Gastrocnemius medialis (tissue), 4 donors: ENCODE results near the gene SCAMP3. TPM values are rescaled to one million over a fixed set of nuclear protein-coding genes. Genes with fewer than 3 reads are reported as not detected.
"Not testable (repeated sequence)": the region's sequence is repeated elsewhere in the genome, so short reads cannot be mapped to it uniquely, and the experiment has no call there.

Experiments
- ATAC-seq, 2 donors: fragments of 150-250 bp; one replicate each; pipeline ENCODE4 v1.9.1; 2016
- DNase-seq, 2 donors: peaks; one replicate each; pipeline ENCODE4 v3.0.0-alpha.2; 2019
- H3K27ac ChIP-seq, 4 donors: fragments of 200-600 bp; sonication (generic); 1 replicate in 1 of 4; 2 replicates in 3 of 4; pipeline ENCODE4 v1.5.1; 2016 to 2018; ENCODE audit warnings: mild to moderate bottlenecking in 2 of 4, moderate library complexity in 1 of 4
- H3K27me3 ChIP-seq, 3 donors: fragments of 200-600 bp; sonication (generic) in 2 of 3; 1 replicate in 1 of 3; 2 replicates in 2 of 3; pipeline versions ENCODE4 v1.5.1 to v1.6.0; 2016 to 2019; ENCODE audit warnings: mild to moderate bottlenecking in 1 of 3, moderate library complexity in 1 of 3
- H3K36me3 ChIP-seq, 2 donors: fragments of 200-600 bp; sonication (generic) in 1 of 2; one replicate each; pipeline ENCODE4 v1.5.1; 2017 to 2018
- H3K4me1 ChIP-seq, 2 donors: fragments of 200-600 bp; sonication (generic) in 1 of 2; one replicate each; pipeline ENCODE4 v1.5.1; 2016 to 2017; ENCODE audit warnings: mild to moderate bottlenecking in 2 of 2
- H3K4me3 ChIP-seq, 4 donors: fragments of 200-600 bp; sonication (generic) in 3 of 4; 1 replicate in 1 of 4; 2 replicates in 3 of 4; pipeline ENCODE4 v1.5.1; 2016 to 2019; ENCODE audit warnings: mild to moderate bottlenecking in 2 of 4
- H3K9me3 ChIP-seq, 3 donors: fragments of 200-600 bp; sonication (generic) in 2 of 3; 1 replicate in 1 of 3; 2 replicates in 2 of 3; pipeline ENCODE4 v1.5.1; 2016 to 2019
- POLR2A ChIP-seq, 2 donors: fragments of 450-650 bp; IDR thresholded peaks; one replicate each; pipeline ENCODE4 v1.6.1; 2017; ENCODE audit warnings: antibody characterized with exemption in 2 of 2, mild to moderate bottlenecking in 2 of 2, moderate library complexity in 2 of 2
- in situ Hi-C, 4 donors: fragments of 200-750 bp; cut with MboI; loops; one replicate each; pipeline versions ENCODE4 v1.15.0 to v1.8.0; 2017; ENCODE audit warnings: low sequenced_read_pairs in 4 of 4
- intact Hi-C: fragments of 100-400 bp; cut with DNase I; formaldehyde crosslinking; loops from one replicate; pipeline ENCODE4 v1.15.1; 2023; ENCODE audit warnings: low total_unique reads
- total RNA-seq, 4 donors: library from RNA; depleted of rRNA; stranded (reverse); fragments of >200 nt; gene quantifications; one replicate each; pipeline versions ENCODE4 v1.1.0 to v1.2.3, GENCODE V29; 2016
- TF ChIP-seq, protein P1 (sequence below), 5 experiments: fragments of 450-650 bp in 3 of 5; fragments of 200-600 bp in 2 of 5; sonication (generic) in 2 of 5; IDR thresholded peaks in 4 of 5; conservative IDR thresholded peaks in 1 of 5; 1 replicate in 4 of 5; 2 replicates in 1 of 5; pipeline ENCODE4 v1.5.1; 2016 to 2019; ENCODE audit warnings: antibody characterized with exemption in 5 of 5, mild to moderate bottlenecking in 3 of 5, moderate library complexity in 3 of 5

SCAMP3 gene
- total RNA-seq, 4 donors from 2014 or later: 60.0 to 108 (median 79.3) TPM

DNA sequence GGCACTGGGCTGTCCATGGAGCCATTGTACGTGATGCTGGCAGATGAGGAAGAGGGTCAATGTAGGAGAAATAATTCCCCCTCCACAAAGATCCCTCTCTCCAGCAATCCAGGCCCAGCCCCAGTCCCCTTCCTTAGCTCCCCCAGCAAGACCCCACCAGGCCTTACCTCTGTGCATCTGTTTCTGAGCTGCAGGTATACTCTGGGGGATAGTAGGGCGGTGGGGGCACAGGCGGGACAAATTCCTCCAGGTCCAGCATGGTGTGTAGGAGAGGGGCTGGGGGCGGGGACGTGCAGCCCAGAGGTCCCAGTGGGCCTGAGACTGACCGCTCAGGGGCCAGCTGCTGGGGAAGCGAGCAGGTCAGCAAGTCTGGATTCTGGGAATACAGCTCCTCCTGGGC is 10.6 kb downstream of the SCAMP3 start:
- H3K27ac ChIP-seq: peak overlapping the region in 1 of 4 donors; percentile 43

DNA sequence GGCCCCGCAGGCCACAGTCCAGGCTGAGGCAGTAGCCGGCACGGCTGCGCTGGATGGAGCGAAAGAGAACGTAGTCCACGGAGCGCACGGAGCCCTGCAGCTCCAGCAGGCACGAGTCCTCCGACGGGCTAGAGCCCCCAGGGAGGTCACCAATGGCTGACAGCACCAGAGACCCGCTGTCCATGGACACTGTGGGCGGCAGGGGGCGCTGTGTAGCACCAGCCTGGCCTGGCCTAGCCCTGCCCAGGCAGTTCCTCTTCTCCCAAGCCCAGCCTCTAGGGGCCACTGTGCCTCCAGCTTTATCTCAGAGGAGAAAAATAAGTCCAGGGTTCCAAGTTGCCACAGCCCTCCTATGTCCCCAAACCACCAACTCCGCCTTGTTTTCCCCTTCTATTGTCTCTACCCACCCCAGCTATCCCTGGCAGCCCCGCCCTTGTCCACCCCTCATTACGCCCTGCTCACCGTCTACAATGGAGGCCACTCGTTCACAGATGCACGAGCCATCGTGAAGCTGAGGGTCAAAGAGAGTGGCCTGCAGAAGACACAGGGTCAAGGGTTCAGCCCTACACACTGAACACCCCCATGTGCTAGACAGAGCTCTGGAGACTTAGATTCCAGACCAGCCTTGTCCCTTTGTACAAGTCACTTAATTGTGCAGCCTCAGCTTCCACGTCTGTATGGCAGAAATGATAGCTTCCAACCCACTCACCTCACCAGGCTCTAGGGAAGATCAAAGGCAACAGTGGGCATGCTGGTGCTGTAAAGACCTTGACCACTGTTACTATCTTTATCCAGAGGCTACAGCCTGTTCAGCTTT is 11.3 kb downstream of the SCAMP3 start:
- no peaks in the 10 kb centered on the region for H3K9me3 ChIP-seq
- peaks cover 13 to 27% of the 10 kb centered on the region in 2 donors for H3K4me1 ChIP-seq
- peak overlapping the region in 1 of 4 donors; percentile 16 for H3K4me3 ChIP-seq
- ATAC-seq (peak; percentile 69 to 82), DNase-seq (peak; percentile 81 to 88)
- H3K36me3 ChIP-seq: peaks cover 0 to 22% of the 10 kb centered on the region in 2 donors
- in situ Hi-C loops (loop anchor here in 1 of 4 donors (10.0 kb wide), 1 partner anchor 64 kb away; no protein-coding TSS in a partner anchor), intact Hi-C loops (loop anchor here (1.0 kb wide), 2 partner anchors 73 to 341 kb away; no protein-coding TSS in a partner anchor)
- no peaks in the 10 kb centered on the region for H3K27me3 ChIP-seq
- no peak for TF ChIP-seq POLR2A (IDR thresholded peaks at IDR 0.05)
- TF ChIP-seq, protein P1, sequence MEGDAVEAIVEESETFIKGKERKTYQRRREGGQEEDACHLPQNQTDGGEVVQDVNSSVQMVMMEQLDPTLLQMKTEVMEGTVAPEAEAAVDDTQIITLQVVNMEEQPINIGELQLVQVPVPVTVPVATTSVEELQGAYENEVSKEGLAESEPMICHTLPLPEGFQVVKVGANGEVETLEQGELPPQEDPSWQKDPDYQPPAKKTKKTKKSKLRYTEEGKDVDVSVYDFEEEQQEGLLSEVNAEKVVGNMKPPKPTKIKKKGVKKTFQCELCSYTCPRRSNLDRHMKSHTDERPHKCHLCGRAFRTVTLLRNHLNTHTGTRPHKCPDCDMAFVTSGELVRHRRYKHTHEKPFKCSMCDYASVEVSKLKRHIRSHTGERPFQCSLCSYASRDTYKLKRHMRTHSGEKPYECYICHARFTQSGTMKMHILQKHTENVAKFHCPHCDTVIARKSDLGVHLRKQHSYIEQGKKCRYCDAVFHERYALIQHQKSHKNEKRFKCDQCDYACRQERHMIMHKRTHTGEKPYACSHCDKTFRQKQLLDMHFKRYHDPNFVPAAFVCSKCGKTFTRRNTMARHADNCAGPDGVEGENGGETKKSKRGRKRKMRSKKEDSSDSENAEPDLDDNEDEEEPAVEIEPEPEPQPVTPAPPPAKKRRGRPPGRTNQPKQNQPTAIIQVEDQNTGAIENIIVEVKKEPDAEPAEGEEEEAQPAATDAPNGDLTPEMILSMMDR (IDR thresholded peaks at IDR 0.05 in 4 of 5, conservative IDR thresholded peaks at IDR 0.05 in 1 of 5): peak; percentile 98 to 100 (median 99)
- peak overlapping the region in 2 of 4 donors; percentile 36 to 43 for H3K27ac ChIP-seq

More for the DNA sequence above, 10.6 kb downstream of the SCAMP3 start:
- Histone ChIP-seq H3K9me3 (no peaks in the 10 kb centered on the region), H3K27me3 (no peaks in the 10 kb centered on the region), H3K36me3 (peaks cover 0 to 22% of the 10 kb centered on the region in 2 donors), H3K4me3 (no peak overlapping the region), H3K4me1 (peaks cover 17 to 30% of the 10 kb centered on the region in 2 donors)
- in situ Hi-C loops: loop anchor here in 1 of 4 donors (10.0 kb wide), 1 partner anchor 63 kb away; no protein-coding TSS in a partner anchor
- DNase-seq (no peak), ATAC-seq (no peak)
- intact Hi-C loops: no loop called here
- TF ChIP-seq, protein P1 (IDR thresholded peaks at IDR 0.05 in 4 of 5, conservative IDR thresholded peaks at IDR 0.05 in 1 of 5): no peak
- no peak for TF ChIP-seq POLR2A (IDR thresholded peaks at IDR 0.05)

DNA sequence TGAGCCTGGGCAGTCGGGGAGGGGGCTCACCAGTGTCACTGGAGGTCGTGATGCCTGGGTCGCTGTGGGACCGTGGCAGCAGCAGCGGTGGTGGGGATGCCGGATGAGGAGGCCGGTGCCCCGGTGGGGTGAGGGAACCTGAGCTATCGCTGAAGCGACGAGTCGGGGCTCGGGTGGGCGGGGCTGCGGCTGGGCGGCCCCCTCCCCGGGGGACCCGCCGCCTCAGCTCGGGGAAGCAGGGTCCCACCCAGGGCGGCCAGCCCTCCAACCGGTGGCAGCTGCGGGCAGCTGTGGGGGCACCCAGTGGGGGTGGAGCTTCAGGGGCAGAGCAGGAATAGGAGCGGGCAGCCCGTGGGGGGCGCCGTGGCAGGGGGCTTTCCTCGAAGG is 11.9 kb downstream of the SCAMP3 start:
- intact Hi-C loops: loop anchor here (1.0 kb wide), 2 partner anchors 74 to 342 kb away; no protein-coding TSS in a partner anchor
- TF ChIP-seq, protein P1 (IDR thresholded peaks at IDR 0.05 in 4 of 5, conservative IDR thresholded peaks at IDR 0.05 in 1 of 5): no peak
- DNase-seq: no peak
- Histone ChIP-seq H3K9me3 (no peaks in the 10 kb centered on the region), H3K4me1 (peaks cover 12 to 26% of the 10 kb centered on the region in 2 donors), H3K27ac (peak overlapping the region in 1 of 4 donors; percentile 43), H3K4me3 (peak overlapping the region in 1 of 4 donors; percentile 16), H3K36me3 (peaks cover 0 to 22% of the 10 kb centered on the region in 2 donors), H3K27me3 (no peaks in the 10 kb centered on the region)
- ATAC-seq: no peak
- in situ Hi-C loops: loop anchor here in 1 of 4 donors (10.0 kb wide), 1 partner anchor 65 kb away; no protein-coding TSS in a partner anchor

DNA sequence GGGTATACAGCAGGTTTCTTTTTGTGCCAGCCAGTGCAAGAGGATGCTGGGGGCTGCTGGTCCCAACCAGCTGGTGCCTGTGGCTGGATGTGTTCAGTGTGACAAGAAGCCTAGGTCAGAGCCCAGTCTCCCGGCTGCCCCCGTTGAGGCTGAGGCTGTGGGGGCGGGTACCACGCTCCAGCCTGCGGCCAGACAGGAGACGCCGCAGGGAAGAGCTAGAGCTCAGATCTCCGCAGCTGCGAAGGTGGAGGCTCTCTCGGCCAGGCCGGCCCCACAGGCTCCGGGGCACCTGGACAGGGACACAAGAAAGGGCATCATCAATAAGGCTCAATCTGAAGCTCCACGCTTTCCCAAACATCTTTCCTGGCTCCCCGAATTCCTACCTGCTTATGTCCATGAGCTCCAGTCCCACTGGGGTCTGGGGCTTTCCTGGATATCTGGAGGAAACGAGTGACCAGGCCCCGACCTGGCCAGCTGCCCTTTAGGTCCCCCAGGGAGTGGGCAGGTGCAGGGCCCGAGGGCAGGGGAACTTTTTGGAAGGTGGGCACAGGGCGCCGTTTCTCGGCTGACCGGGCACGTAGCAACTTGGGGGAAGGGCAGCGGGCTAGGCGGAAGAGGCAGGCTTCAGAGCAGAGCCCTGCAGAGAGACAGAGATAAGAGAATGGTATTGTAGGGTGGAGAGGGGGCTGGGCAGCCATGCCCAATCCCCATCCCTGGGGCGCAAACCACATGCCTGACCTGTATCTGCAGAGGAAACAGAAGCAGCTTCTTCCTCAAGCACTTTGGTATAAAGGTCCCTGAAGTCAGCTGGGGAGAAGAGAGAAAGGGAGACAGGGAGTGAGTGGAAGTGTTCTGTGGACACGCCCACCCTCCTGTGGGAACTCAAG is 14.2 kb downstream of the SCAMP3 start:
- no peak for TF ChIP-seq POLR2A (IDR thresholded peaks at IDR 0.05)
- TF ChIP-seq, protein P1 (IDR thresholded peaks at IDR 0.05 in 4 of 5, conservative IDR thresholded peaks at IDR 0.05 in 1 of 5): no peak
- Histone ChIP-seq H3K36me3 (peaks cover 0 to 22% of the 10 kb centered on the region in 2 donors), H3K9me3 (no peaks in the 10 kb centered on the region), H3K27ac (no peak overlapping the region), H3K4me3 (no peak overlapping the region), H3K4me1 (peaks cover 17 to 21% of the 10 kb centered on the region in 2 donors), H3K27me3 (no peaks in the 10 kb centered on the region)
- in situ Hi-C loops: loop anchor here in 1 of 4 donors (5.0 kb wide), 1 partner anchor 34 kb away; no protein-coding TSS in a partner anchor
- intact Hi-C loops: no loop called here
- ATAC-seq (no peak), DNase-seq (no peak)

DNA sequence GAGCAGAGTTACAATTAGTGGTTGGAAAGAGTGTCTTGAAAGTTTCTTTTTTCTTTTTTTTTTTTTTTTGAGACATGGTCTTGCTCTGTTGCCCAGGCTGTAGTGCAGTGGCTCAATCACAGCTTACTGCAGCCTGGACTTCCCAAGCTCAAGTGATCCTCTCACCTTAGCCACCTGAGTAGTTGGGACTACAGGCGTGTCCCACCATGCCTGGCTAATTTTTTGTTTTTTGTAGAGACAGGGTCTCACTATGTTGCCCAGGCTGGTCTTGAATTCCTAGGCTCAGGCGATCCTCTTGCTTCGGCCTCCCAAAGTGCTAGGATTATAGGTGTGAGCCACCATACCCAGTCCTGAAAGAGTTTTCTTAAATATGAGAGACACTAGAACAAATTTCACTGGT is 15.4 kb downstream of the SCAMP3 start:
- H3K27me3 ChIP-seq, H3K9me3 ChIP-seq, H3K27ac ChIP-seq, H3K4me3 ChIP-seq, DNase-seq, ATAC-seq, intact Hi-C loops: not testable (repeated sequence)
- in situ Hi-C loops: loop anchor here in 1 of 4 donors (5.0 kb wide), 1 partner anchor 36 kb away; no protein-coding TSS in a partner anchor
- H3K36me3 ChIP-seq: peaks cover 0 to 22% of the 10 kb centered on the region in 2 donors
- H3K4me1 ChIP-seq: peaks cover 18 to 21% of the 10 kb centered on the region in 2 donors
